ENCODE measurements around the gene TELO2. TPM values are rescaled to one million over a fixed set of nuclear protein-coding genes. Genes with fewer than 3 reads are reported as not detected.

Gene TELO2
- total RNA-seq, 4 donors from 2014 or later, result 17.0 to 29.3 (median 21.4) TPM

- no peaks in the 10 kb centered on the region for H3K4me1 ChIP-seq
- WGBS, 2 donors, result 97% methylated on average over 7 of the region's 20 CpGs; no CpG with 5 or more reads in 1 of the 2 donors
- no peak overlapping the region for H3K4me3 ChIP-seq
- no peaks in the 10 kb centered on the region for H3K27me3 ChIP-seq
- TF ChIP-seq POLR2A (IDR thresholded peaks at IDR 0.05) (no peak), CTCF (IDR thresholded peaks at IDR 0.05) (no peak)
- H3K27ac ChIP-seq, result no peak overlapping the region
- intact Hi-C loops (cut with DNase I), result no loop called here
- no peaks in the 10 kb centered on the region for H3K9me3 ChIP-seq
- H3K36me3 ChIP-seq, result peaks cover 19 to 99% (median 49%) of the 10 kb centered on the region in 3 donors
- DNase-seq, result no peak
Observed at GRCh38 chr16:1452530-1452929, 40.6 kb upstream of the TELO2 start.

- H3K4me1 ChIP-seq, result no peaks in the 10 kb centered on the region
- H3K36me3 ChIP-seq, result peaks cover 19 to 99% (median 49%) of the 10 kb centered on the region in 3 donors
- no peak overlapping the region for H3K27ac ChIP-seq
- TF ChIP-seq POLR2A (IDR thresholded peaks at IDR 0.05) (no peak), CTCF (IDR thresholded peaks at IDR 0.05) (no peak)
- no peak overlapping the region for H3K4me3 ChIP-seq
- no peaks in the 10 kb centered on the region for H3K27me3 ChIP-seq
- WGBS, 2 donors, result 94 to 96% methylated on average over 5 of the region's 19 CpGs
- DNase-seq, result no peak
- intact Hi-C loops (cut with DNase I), result no loop called here
- H3K9me3 ChIP-seq, result no peaks in the 10 kb centered on the region
Observed at GRCh38 chr16:1453316-1453715, 39.8 kb upstream of the TELO2 start.

- Histone ChIP-seq H3K27me3 (no peaks in the 10 kb centered on the region), H3K9me3 (no peaks in the 10 kb centered on the region), H3K36me3 (peaks cover 19 to 96% (median 49%) of the 10 kb centered on the region in 3 donors), H3K4me1 (no peaks in the 10 kb centered on the region), H3K4me3 (no peak overlapping the region), H3K27ac (no peak overlapping the region)
- no peak for DNase-seq
- 95% methylated on average over 4 of the region's 17 CpGs; no CpG with 5 or more reads in 1 of the 2 donors for WGBS, 2 donors
- TF ChIP-seq CTCF (IDR thresholded peaks at IDR 0.05), result no peak
- no peak for TF ChIP-seq POLR2A (IDR thresholded peaks at IDR 0.05)
- intact Hi-C loops (cut with DNase I), result no loop called here
Observed at GRCh38 chr16:1454561-1454960, 38.6 kb upstream of the TELO2 start.

DNA sequence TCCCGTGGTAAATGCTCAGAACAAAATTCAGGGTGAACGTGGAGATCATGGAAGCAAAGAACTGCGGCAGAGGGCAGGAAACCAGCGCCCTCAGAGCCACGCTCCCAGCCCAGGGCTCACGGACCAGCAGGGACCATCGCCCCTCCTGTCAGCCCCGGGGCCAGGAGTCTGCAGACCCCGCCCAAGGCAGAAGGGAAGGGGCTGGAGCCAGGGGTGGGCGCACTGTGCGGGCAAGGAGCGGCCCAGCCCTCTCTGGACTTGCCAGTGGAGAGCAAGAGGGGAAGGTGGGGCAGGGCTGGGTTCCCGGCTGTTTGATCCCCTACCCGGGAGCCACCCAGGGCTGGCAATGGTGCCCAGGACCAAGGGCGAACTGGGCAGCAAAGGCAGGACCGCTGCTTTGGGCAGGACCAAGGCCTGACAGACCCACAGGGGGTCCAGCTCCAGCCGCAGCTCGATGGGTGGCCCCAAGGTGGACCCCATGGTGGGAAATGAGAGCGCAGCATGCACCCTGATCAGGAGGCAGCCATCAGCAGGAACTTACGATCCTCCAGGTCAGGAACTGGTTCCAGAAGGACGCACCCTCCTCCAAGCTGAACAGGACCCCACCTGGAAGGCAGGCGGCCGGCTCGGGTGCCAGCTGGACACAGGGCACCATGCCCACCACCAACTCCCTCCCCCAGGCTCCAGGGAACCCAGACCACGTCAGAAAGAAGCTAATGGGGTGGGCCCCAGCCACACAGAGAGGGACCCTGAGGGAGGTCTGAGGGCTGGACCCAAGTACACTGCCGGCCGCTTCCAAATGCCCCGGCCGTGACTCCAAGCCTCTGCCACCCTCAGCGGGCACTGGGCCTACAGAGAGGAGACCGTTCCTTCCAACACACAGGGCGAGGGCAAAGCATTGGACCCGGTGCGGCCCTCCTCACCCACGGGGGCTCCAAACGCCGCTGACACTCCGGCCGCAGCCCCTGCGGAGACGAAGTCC, 37.7 kb upstream of the TELO2 start:
- no peaks in the 10 kb centered on the region for H3K9me3 ChIP-seq
- no peak overlapping the region for H3K27ac ChIP-seq
- no peak for TF ChIP-seq CTCF (IDR thresholded peaks at IDR 0.05)
- TF ChIP-seq POLR2A (IDR thresholded peaks at IDR 0.05), result no peak
- H3K4me3 ChIP-seq, result no peak overlapping the region
- 94% methylated on average over 7 to 24 of the region's 41 CpGs for WGBS, 2 donors
- peaks cover 23 to 95% (median 47%) of the 10 kb centered on the region in 3 donors for H3K36me3 ChIP-seq
- no peak for DNase-seq
- intact Hi-C loops (cut with DNase I), result no loop called here
- H3K27me3 ChIP-seq, result no peaks in the 10 kb centered on the region
- no peaks in the 10 kb centered on the region for H3K4me1 ChIP-seq

DNA sequence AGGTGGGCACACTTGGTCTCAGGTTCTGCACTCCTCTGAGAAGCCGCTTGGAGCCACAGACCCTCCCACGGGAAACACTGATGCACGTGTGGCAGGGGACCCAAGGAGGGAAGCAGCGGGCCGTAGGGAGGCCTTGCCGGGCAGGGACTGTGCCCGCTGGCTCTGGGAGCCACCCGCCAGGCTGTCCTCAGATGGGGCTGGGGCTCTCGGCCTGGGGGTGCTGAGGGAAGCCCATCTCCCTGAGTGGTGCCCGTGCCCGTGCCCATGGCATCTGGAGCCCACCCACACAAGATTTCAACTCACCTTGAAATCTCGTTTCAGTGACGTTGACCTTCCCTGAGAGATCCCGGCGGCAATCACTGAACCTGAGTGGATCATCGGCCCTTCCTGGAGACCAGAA, 36.2 kb upstream of the TELO2 start:
- TF ChIP-seq POLR2A (IDR thresholded peaks at IDR 0.05) (no peak), CTCF (IDR thresholded peaks at IDR 0.05) (no peak)
- H3K27ac ChIP-seq, result no peak overlapping the region
- intact Hi-C loops (cut with DNase I), result no loop called here
- 87 to 91% methylated on average over 6 of the region's 16 CpGs for WGBS, 2 donors
- no peaks in the 10 kb centered on the region for H3K4me1 ChIP-seq
- no peak overlapping the region for H3K4me3 ChIP-seq
- H3K27me3 ChIP-seq, result no peaks in the 10 kb centered on the region
- no peak for DNase-seq
- H3K36me3 ChIP-seq, result peaks cover 34 to 95% (median 43%) of the 10 kb centered on the region in 3 donors
- no peaks in the 10 kb centered on the region for H3K9me3 ChIP-seq

Data from esophagus squamous epithelium (tissue), 5 donors.